Stimulated activated CD8-positive, alpha-beta memory T cell treated with anti-CD3 and anti-CD28 coated beads, Interleukin-15, amount 100 ng/mL, for 48 hours (primary cell): ENCODE measurements around the gene EIF2B4.
"Not testable (repeated sequence)": the region's sequence is repeated elsewhere in the genome, so short reads cannot be mapped to it uniquely, and the experiment has no call there.

Source experiments
- DNase-seq, 2 donors: peaks; one replicate each; pipeline ENCODE4 v3.0.0-alpha.2; 2020; ENCODE audit warnings: low read depth in 2 of 2

Gene EIF2B4

GRCh38 chr2:27377618-27378095, 7.5 kb upstream of the EIF2B4 start:
- DNase-seq = no peak

- no peak for DNase-seq
These were observed 6.9 kb upstream of the EIF2B4 start for GRCh38 chr2:27376866-27377617.

- DNase-seq = no peak
These were observed 6.2 kb upstream of the EIF2B4 start for GRCh38 chr2:27376151-27376865.

GRCh38 chr2:27375513-27376099, 5.5 kb upstream of the EIF2B4 start:
- no peak for DNase-seq

GRCh38 chr2:27373567-27373966, 3.4 kb upstream of the EIF2B4 start:
- no peak for DNase-seq

GRCh38 chr2:27372937-27373336, 2.8 kb upstream of the EIF2B4 start:
- DNase-seq = no peak

GRCh38 chr2:27370816-27371620, 880 bp upstream of the EIF2B4 start:
- DNase-seq = no peak

- no peak for DNase-seq
These were observed 590 bp downstream of the EIF2B4 start for GRCh38 chr2:27369471-27370025.

GRCh38 chr2:27363933-27364332, 6.2 kb downstream of the EIF2B4 start:
- no peak for DNase-seq

GRCh38 chr2:27362678-27363420, 7.3 kb downstream of the EIF2B4 start:
- DNase-seq = no peak

GRCh38 chr2:27356382-27357181, 13.6 kb downstream of the EIF2B4 start, which contains the start of gene GTF3C2:
TSS of gene GTF3C2 (minus strand) at chr2:27356764. CDS start at chr2:27343554, 13,210 bp downstream.
- peak; percentile 89 to 90 for DNase-seq

- DNase-seq = peak in 1 of 2 donors; percentile 42
These were observed 14.1 kb downstream of the EIF2B4 start for GRCh38 chr2:27356056-27356381.

- DNase-seq = no peak
These were observed 15.6 kb downstream of the EIF2B4 start for GRCh38 chr2:27354597-27354927.

- DNase-seq = no peak
These were observed 16.2 kb downstream of the EIF2B4 start for GRCh38 chr2:27353762-27354596.

GRCh38 chr2:27353386-27353761, 16.8 kb downstream of the EIF2B4 start:
- not testable (repeated sequence) for DNase-seq

GRCh38 chr2:27351802-27352598, 18.1 kb downstream of the EIF2B4 start:
- no peak for DNase-seq

- DNase-seq = no peak
These were observed 19.9 kb downstream of the EIF2B4 start for GRCh38 chr2:27350106-27350693.

GRCh38 chr2:27347641-27348040, 22.5 kb downstream of the EIF2B4 start:
- no peak for DNase-seq
